HEK293 (cell line): ENCODE measurements around the gene RNF144A.
A peak's percentile ranks its signal among the peaks of the same experiment; 100 is the strongest.

Experiments
- CTCF ChIA-PET: fragments of 350-600 bp; formaldehyde crosslinking; extraction: SDS; loops from one replicate; lab custom pipeline; 2021; ENCODE audit warnings: antibody characterized with exemption; lab: Yijun Ruan, JAX
- POLR2A ChIA-PET: fragments of 300-600 bp; formaldehyde crosslinking; extraction: SDS; loops from one replicate; lab custom pipeline; 2020; ENCODE audit warnings: antibody characterized with exemption, inconsistent platforms; lab: Yijun Ruan, JAX
- H3K27ac ChIP-seq: fragments of 200-500 bp; sonication (Bioruptor generic); 2 replicates; pipeline ENCODE4 v1.5.1; 2014; ENCODE audit warnings: low read depth, low read length, control low read depth, inconsistent platforms; ENCODE audit errors: extremely low read depth
- H3K36me3 ChIP-seq, 2 experiments: fragments of 200-500 bp in 1 of 2; sonication (Bioruptor generic) in 1 of 2; 1 replicate in 1 of 2; 2 replicates in 1 of 2; pipeline ENCODE4 v1.5.1; 2014 to 2017; ENCODE audit warnings: inconsistent platforms in 2 of 2, low read length in 2 of 2; ENCODE audit not compliant: control insufficient read depth in 2 of 2, insufficient read depth in 1 of 2
- H3K4me1 ChIP-seq: fragments of 200-500 bp; sonication (Bioruptor generic); 2 replicates; pipeline ENCODE4 v1.5.1; 2014; ENCODE audit warnings: mild to moderate bottlenecking, low read length, inconsistent platforms; ENCODE audit not compliant: control insufficient read depth, insufficient read depth
- H3K4me3 ChIP-seq: 2 replicates; pipeline ENCODE4 v1.5.1; 2011; ENCODE audit warnings: low read depth, mild to moderate bottlenecking, control low read depth, low read length, moderate library complexity
- H3K9me3 ChIP-seq: fragments of 200-500 bp; sonication (Bioruptor generic); 2 replicates; pipeline ENCODE4 v1.5.1; 2014; ENCODE audit warnings: low read depth, low read length, inconsistent platforms; ENCODE audit not compliant: control insufficient read depth, insufficient read depth
- BCL11B ChIP-seq: fragments of 450-650 bp; formaldehyde crosslinking; IDR thresholded peaks from 2 replicates; pipeline ENCODE4 v1.5.1; 2016; ENCODE audit warnings: low read depth, missing biosample characterization, missing genetic modification characterization
- FEZF1 ChIP-seq: fragments of 450-650 bp; formaldehyde crosslinking; IDR thresholded peaks from 2 replicates; pipeline ENCODE4 v1.5.1; 2016; ENCODE audit warnings: missing biosample characterization, missing genetic modification characterization
- GLIS1 ChIP-seq: fragments of 450-650 bp; formaldehyde crosslinking; IDR thresholded peaks from 2 replicates; pipeline ENCODE4 v1.5.1; 2016; ENCODE audit warnings: missing biosample characterization, missing genetic modification characterization
- KLF10 ChIP-seq: fragments of 450-650 bp; IDR thresholded peaks from 2 replicates; pipeline ENCODE4 v1.5.1; 2018; ENCODE audit warnings: missing biosample characterization, mild to moderate bottlenecking, missing genetic modification characterization
- OVOL3 ChIP-seq: fragments of 450-650 bp; formaldehyde crosslinking; IDR thresholded peaks from 2 replicates; pipeline ENCODE4 v1.5.1; 2016; ENCODE audit warnings: missing biosample characterization, missing genetic modification characterization
- REPIN1 ChIP-seq: fragments of 450-650 bp; formaldehyde crosslinking; IDR thresholded peaks from 2 replicates; pipeline ENCODE4 v1.5.1; 2017; ENCODE audit warnings: missing biosample characterization, missing genetic modification characterization, low read depth
- ZBTB1 ChIP-seq: fragments of 450-650 bp; formaldehyde crosslinking; IDR thresholded peaks from 2 replicates; pipeline ENCODE4 v1.5.1; 2016; ENCODE audit warnings: missing biosample characterization, missing genetic modification characterization
- ZBTB21 ChIP-seq: fragments of 450-650 bp; formaldehyde crosslinking; IDR thresholded peaks from 2 replicates; pipeline ENCODE4 v1.5.1; 2017; ENCODE audit warnings: missing biosample characterization, missing genetic modification characterization
- ZFP69B ChIP-seq: fragments of 450-650 bp; formaldehyde crosslinking; IDR thresholded peaks from 2 replicates; pipeline ENCODE4 v1.5.1; 2016; ENCODE audit warnings: missing biosample characterization, missing genetic modification characterization
- ZNF121 ChIP-seq: fragments of 450-650 bp; formaldehyde crosslinking; IDR thresholded peaks from 2 replicates; pipeline ENCODE4 v1.5.1; 2016; ENCODE audit warnings: missing biosample characterization, missing genetic modification characterization
- ZNF146 ChIP-seq: fragments of 450-650 bp; formaldehyde crosslinking; IDR thresholded peaks from 2 replicates; pipeline ENCODE4 v1.5.1; 2016; ENCODE audit warnings: missing biosample characterization, missing genetic modification characterization
- ZNF211 ChIP-seq: fragments of 450-650 bp; formaldehyde crosslinking; IDR thresholded peaks from 2 replicates; pipeline ENCODE4 v1.5.1; 2016; ENCODE audit warnings: low read depth, missing biosample characterization, missing genetic modification characterization
- ZNF214 ChIP-seq: fragments of 450-650 bp; formaldehyde crosslinking; IDR thresholded peaks from 2 replicates; pipeline ENCODE4 v1.5.1; 2017; ENCODE audit warnings: missing biosample characterization, mild to moderate bottlenecking, missing genetic modification characterization, borderline replicate concordance
- ZNF23 ChIP-seq: fragments of 450-650 bp; formaldehyde crosslinking; IDR thresholded peaks from 2 replicates; pipeline ENCODE4 v1.5.1; 2016; ENCODE audit warnings: missing biosample characterization, missing genetic modification characterization, borderline replicate concordance
- ZNF239 ChIP-seq: fragments of 450-650 bp; formaldehyde crosslinking; IDR thresholded peaks from 2 replicates; pipeline ENCODE4 v1.5.1; 2016; ENCODE audit warnings: missing biosample characterization, missing genetic modification characterization
- ZNF398 ChIP-seq: fragments of 450-650 bp; formaldehyde crosslinking; IDR thresholded peaks from 2 replicates; pipeline ENCODE4 v1.5.1; 2017; ENCODE audit warnings: missing biosample characterization, missing genetic modification characterization
- ZNF416 ChIP-seq: fragments of 450-650 bp; formaldehyde crosslinking; IDR thresholded peaks from 2 replicates; pipeline ENCODE4 v1.5.1; 2016; ENCODE audit warnings: missing biosample characterization, missing genetic modification characterization
- ZNF560 ChIP-seq: fragments of 450-650 bp; formaldehyde crosslinking; IDR thresholded peaks from 2 replicates; pipeline ENCODE4 v1.5.1; 2017; ENCODE audit warnings: missing biosample characterization, missing genetic modification characterization, borderline replicate concordance
- ZNF785 ChIP-seq: fragments of 450-650 bp; formaldehyde crosslinking; IDR thresholded peaks from 2 replicates; pipeline ENCODE4 v1.5.1; 2016; ENCODE audit warnings: missing biosample characterization, missing genetic modification characterization
- ZNF792 ChIP-seq: fragments of 450-650 bp; formaldehyde crosslinking; IDR thresholded peaks from 2 replicates; pipeline ENCODE4 v1.5.1; 2016; ENCODE audit warnings: missing biosample characterization, missing genetic modification characterization
- ZSCAN16 ChIP-seq: fragments of 450-650 bp; formaldehyde crosslinking; IDR thresholded peaks from 2 replicates; pipeline ENCODE4 v1.5.1; 2016; ENCODE audit warnings: missing biosample characterization, missing genetic modification characterization
- TF ChIP-seq, protein P1 (sequence below): fragments of 450-650 bp; formaldehyde crosslinking; conservative IDR thresholded peaks from 2 replicates; pipeline ENCODE4 v1.5.1; 2016; ENCODE audit warnings: low read depth, missing biosample characterization, missing genetic modification characterization

Gene RNF144A

GRCh38 chr2:6930923-6931647 is 13.9 kb downstream of the RNF144A start:
- H3K4me1 ChIP-seq = no peaks in the 10 kb centered on the region
- TF ChIP-seq ZNF239 (tag by site-specific recombination) = no peak
- no peak for TF ChIP-seq ZNF560 (tag by site-specific recombination)
- no peak for TF ChIP-seq ZNF23 (tag by site-specific recombination)
- no peak for TF ChIP-seq KLF10
- TF ChIP-seq ZNF214 (tag by site-specific recombination) = no peak
- no peak for TF ChIP-seq ZFP69B (tag by site-specific recombination)
- no peak overlapping the region for H3K4me3 ChIP-seq
- no peak overlapping the region for H3K27ac ChIP-seq
- ChIA-PET CTCF (no interaction called here), POLR2A (no interaction called here)
- no peaks in the 10 kb centered on the region for H3K9me3 ChIP-seq
- H3K36me3 ChIP-seq = no peaks in the 10 kb centered on the region

DNA sequence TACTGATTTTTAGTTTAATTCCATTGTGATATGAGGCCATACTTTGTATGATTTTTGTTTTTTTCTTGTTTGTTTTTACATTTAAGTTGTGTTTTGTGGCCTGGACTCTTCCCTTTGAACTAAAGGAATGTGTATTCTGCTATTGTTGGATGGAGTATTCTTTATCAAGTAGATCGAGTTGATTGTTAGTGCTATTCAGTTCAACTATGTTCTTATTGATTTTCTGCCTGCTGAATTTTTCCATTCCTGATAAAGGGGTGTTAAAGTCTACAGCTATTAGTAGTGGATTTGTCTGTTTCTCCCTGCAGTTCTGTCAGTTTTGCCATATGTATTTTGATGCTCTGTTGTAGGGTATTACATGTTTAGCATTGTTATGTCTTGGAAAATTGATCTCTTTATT is 14.5 kb downstream of the RNF144A start:
- Histone ChIP-seq H3K9me3 (no peaks in the 10 kb centered on the region), H3K27ac (no peak overlapping the region), H3K36me3 (no peaks in the 10 kb centered on the region), H3K4me1 (no peaks in the 10 kb centered on the region), H3K4me3 (no peak overlapping the region)
- ChIA-PET POLR2A (no interaction called here), CTCF (interaction anchor here (1.0 to 1.2 kb wide), 2 partner anchors 15 to 113 kb away, joined by 5 to 6 read pairs; no protein-coding TSS in a partner anchor)
- no peak for TF ChIP-seq ZBTB21 (tag by site-specific recombination)
- no peak for TF ChIP-seq ZNF146 (tag by site-specific recombination)
- TF ChIP-seq ZBTB1 = no peak

DNA sequence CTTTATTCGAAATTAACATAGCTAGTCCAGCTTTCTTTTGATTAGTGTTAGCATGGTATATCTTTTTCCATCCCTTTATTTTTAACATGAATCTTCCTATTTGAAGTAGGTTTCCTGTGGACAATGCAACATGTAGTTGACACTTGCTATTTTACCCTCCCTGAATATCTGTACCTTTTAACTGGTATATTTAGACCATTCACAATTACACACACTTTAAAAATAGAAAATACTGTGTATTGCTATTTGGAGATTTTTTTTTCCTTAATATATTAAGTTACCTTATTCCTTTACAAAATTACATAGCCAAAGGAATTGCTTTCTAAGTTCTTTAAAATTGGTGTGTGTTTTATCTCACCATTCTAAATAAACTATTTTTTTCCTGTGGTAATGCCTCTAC is 15.0 kb downstream of the RNF144A start:
- TF ChIP-seq ZNF398 (tag by site-specific recombination) (no peak), GLIS1 (no peak), ZNF211 (tag by site-specific recombination) (0 out of 2 replicates have a peak, but pooled peaks have one; percentile 29), BCL11B (tag by site-specific recombination) (no peak)
- CTCF ChIA-PET = interaction anchor here (1.0 to 1.2 kb wide), 4 partner anchors 16 to 112 kb away, joined by 4 to 6 read pairs (median 6); no protein-coding TSS in a partner anchor
- POLR2A ChIA-PET = no interaction called here
- Histone ChIP-seq H3K9me3 (no peaks in the 10 kb centered on the region), H3K4me1 (no peaks in the 10 kb centered on the region), H3K36me3 (no peaks in the 10 kb centered on the region), H3K27ac (no peak overlapping the region), H3K4me3 (no peak overlapping the region)

- ChIA-PET CTCF (interaction anchor here (0.5 to 1.2 kb wide), 4 partner anchors 16 to 1208 kb away, joined by 3 to 6 read pairs (median 4); no protein-coding TSS in a partner anchor), POLR2A (no interaction called here)
- H3K4me1 ChIP-seq = no peaks in the 10 kb centered on the region
- H3K36me3 ChIP-seq = no peaks in the 10 kb centered on the region
- H3K9me3 ChIP-seq = no peaks in the 10 kb centered on the region
- H3K27ac ChIP-seq = no peak overlapping the region
- H3K4me3 ChIP-seq = no peak overlapping the region
- no peak for TF ChIP-seq KLF10
- no peak for TF ChIP-seq ZNF792 (tag by site-specific recombination)
- TF ChIP-seq, protein P1, sequence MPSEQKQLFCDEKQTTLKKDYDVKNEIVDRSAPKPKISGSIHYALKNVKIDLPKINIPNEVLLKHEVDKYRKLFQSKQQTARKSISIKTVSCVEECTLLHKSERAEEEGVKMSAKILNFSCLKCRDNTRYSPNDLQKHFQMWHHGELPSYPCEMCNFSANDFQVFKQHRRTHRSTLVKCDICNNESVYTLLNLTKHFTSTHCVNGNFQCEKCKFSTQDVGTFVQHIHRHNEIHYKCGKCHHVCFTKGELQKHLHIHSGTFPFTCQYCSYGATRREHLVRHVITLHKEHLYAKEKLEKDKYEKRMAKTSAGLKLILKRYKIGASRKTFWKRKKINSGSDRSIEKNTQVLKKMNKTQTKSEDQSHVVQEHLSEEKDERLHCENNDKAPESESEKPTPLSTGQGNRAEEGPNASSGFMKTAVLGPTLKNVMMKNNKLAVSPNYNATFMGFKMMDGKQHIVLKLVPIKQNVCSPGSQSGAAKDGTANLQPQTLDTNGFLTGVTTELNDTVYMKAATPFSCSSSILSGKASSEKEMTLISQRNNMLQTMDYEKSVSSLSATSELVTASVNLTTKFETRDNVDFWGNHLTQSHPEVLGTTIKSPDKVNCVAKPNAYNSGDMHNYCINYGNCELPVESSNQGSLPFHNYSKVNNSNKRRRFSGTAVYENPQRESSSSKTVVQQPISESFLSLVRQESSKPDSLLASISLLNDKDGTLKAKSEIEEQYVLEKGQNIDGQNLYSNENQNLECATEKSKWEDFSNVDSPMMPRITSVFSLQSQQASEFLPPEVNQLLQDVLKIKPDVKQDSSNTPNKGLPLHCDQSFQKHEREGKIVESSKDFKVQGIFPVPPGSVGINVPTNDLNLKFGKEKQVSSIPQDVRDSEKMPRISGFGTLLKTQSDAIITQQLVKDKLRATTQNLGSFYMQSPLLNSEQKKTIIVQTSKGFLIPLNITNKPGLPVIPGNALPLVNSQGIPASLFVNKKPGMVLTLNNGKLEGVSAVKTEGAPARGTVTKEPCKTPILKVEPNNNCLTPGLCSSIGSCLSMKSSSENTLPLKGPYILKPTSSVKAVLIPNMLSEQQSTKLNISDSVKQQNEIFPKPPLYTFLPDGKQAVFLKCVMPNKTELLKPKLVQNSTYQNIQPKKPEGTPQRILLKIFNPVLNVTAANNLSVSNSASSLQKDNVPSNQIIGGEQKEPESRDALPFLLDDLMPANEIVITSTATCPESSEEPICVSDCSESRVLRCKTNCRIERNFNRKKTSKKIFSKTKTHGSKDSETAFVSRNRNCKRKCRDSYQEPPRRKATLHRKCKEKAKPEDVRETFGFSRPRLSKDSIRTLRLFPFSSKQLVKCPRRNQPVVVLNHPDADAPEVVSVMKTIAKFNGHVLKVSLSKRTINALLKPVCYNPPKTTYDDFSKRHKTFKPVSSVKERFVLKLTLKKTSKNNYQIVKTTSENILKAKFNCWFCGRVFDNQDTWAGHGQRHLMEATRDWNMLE (tag by site-specific recombination) = no peak
- TF ChIP-seq ZNF121 (tag by site-specific recombination) = no peak
- TF ChIP-seq ZNF214 (tag by site-specific recombination) = no peak
- TF ChIP-seq ZSCAN16 (tag by site-specific recombination) = no peak
- no peak for TF ChIP-seq ZNF785 (tag by site-specific recombination)
- no peak for TF ChIP-seq ZNF416 (tag by site-specific recombination)
- TF ChIP-seq OVOL3 (tag by site-specific recombination) = no peak
- no peak for TF ChIP-seq REPIN1 (tag by site-specific recombination)
- TF ChIP-seq FEZF1 (tag by site-specific recombination) = no peak
These were observed 15.6 kb downstream of the RNF144A start for GRCh38 chr2:6932828-6933227.
